Glomerular visceral epithelial cell (primary cell): ENCODE measurements around the gene JAG2.

ENCODE experiments used
- DNase-seq: peaks from one replicate; pipeline ENCODE4 v3.0.0-alpha.2; 2016; ENCODE audit errors: extremely low spot score

JAG2 gene

GRCh38 chr14:105203701-105204100 is 35.1 kb upstream of the JAG2 start:
- no peak for DNase-seq

GRCh38 chr14:105203057-105203531 is 34.5 kb upstream of the JAG2 start:
- DNase-seq, result peak; percentile 75

GRCh38 chr14:105201925-105202513 is 33.4 kb upstream of the JAG2 start:
- no peak for DNase-seq

- DNase-seq, result no peak
These were observed 32.8 kb upstream of the JAG2 start for GRCh38 chr14:105201156-105201924.

- DNase-seq, result no peak
These were observed 32.1 kb upstream of the JAG2 start for GRCh38 chr14:105200641-105201040.

- DNase-seq, result no peak
These were observed 31.5 kb upstream of the JAG2 start for GRCh38 chr14:105200074-105200473.

GRCh38 chr14:105199093-105199492 is 30.5 kb upstream of the JAG2 start:
- DNase-seq, result no peak

- DNase-seq, result no peak
These were observed 30.0 kb upstream of the JAG2 start for GRCh38 chr14:105198588-105198987.

GRCh38 chr14:105197211-105197641 is 28.6 kb upstream of the JAG2 start:
- DNase-seq, result no peak

GRCh38 chr14:105196265-105196960 is 27.8 kb upstream of the JAG2 start:
- DNase-seq, result no peak

- no peak for DNase-seq
These were observed 27.1 kb upstream of the JAG2 start for GRCh38 chr14:105195522-105196264.

GRCh38 chr14:105195051-105195450 is 26.5 kb upstream of the JAG2 start:
- no peak for DNase-seq

GRCh38 chr14:105193916-105194782 is 25.6 kb upstream of the JAG2 start:
- peak; percentile 36 for DNase-seq

GRCh38 chr14:105192866-105193731 is 24.5 kb upstream of the JAG2 start:
- no peak for DNase-seq

- DNase-seq, result no peak
These were observed 19.5 kb upstream of the JAG2 start for GRCh38 chr14:105187935-105188524.

- DNase-seq, result no peak
These were observed 18.5 kb upstream of the JAG2 start for GRCh38 chr14:105187116-105187515.

GRCh38 chr14:105185973-105186372 is 17.4 kb upstream of the JAG2 start:
- DNase-seq, result no peak

GRCh38 chr14:105185001-105185400 is 16.4 kb upstream of the JAG2 start:
- no peak for DNase-seq

- no peak for DNase-seq
These were observed 15.9 kb upstream of the JAG2 start for GRCh38 chr14:105184461-105184860.
